Activated CD8-positive, alpha-beta memory T cell treated with anti-CD3 and anti-CD28 coated beads, Interleukin-2, amount 10 ng/mL, durations not matched to agents 7 days and 5 days (primary cell): ENCODE results near the gene EHF. TPM values are rescaled to one million over a fixed set of nuclear protein-coding genes. Genes with fewer than 3 reads are reported as not detected.

Experiments
- ATAC-seq: fragments of 150-1000 bp; cut with Tn5 transposase; one replicate; pipeline ENCODE4 v1.10.0; 2021; ENCODE audit warnings: moderate library complexity
- CTCF ChIA-PET: fragments of 350-600 bp; sonication (Branson Sonifier 250); formaldehyde crosslinking; loops from one replicate; lab custom pipeline; 2021; ENCODE audit warnings: antibody characterized with exemption; lab: Charles Lee
- DNase-seq: peaks from one replicate; pipeline ENCODE4 v3.0.0-alpha.2; 2020
- H3K27ac Mint-ChIP-seq: one replicate; pipeline ENCODE4 v1.8.0; 2021; ENCODE audit warnings: mild to moderate bottlenecking, mixed read lengths
- H3K27me3 Mint-ChIP-seq: one replicate; pipeline ENCODE4 v1.8.0; 2021; ENCODE audit warnings: mixed read lengths
- H3K36me3 Mint-ChIP-seq: one replicate; pipeline ENCODE4 v1.8.0; 2021; ENCODE audit warnings: mild to moderate bottlenecking, mixed read lengths
- H3K4me1 Mint-ChIP-seq: one replicate; pipeline ENCODE4 v1.8.0; 2021; ENCODE audit warnings: mixed read lengths
- H3K4me3 Mint-ChIP-seq: one replicate; pipeline ENCODE4 v1.8.0; 2021; ENCODE audit warnings: mild to moderate bottlenecking, moderate library complexity, mixed read lengths
- H3K9me3 Mint-ChIP-seq: one replicate; pipeline ENCODE4 v1.8.0; 2022; ENCODE audit warnings: low read depth, mixed read lengths
- total RNA-seq, 2 experiments: library from RNA; stranded (reverse); gene quantifications; one replicate each; pipeline ENCODE4 v1.2.3, GENCODE V29; 2021

EHF gene
- total RNA-seq, 2 experiments from 2014 or later, result 0.07 to 0.44 TPM

GRCh38 chr11:34620202-34620601, 691 bp upstream of the EHF start:
- ATAC-seq (no peak), DNase-seq (no peak)
- Mint-ChIP-seq H3K4me1 (peaks cover 19% of the 10 kb centered on the region), H3K4me3 (no peak overlapping the region), H3K27ac (no peak overlapping the region), H3K36me3 (peaks cover 3% of the 10 kb centered on the region), H3K27me3 (peaks cover 74% of the 10 kb centered on the region), H3K9me3 (peaks cover 2% of the 10 kb centered on the region)
- CTCF ChIA-PET, result no interaction called here

GRCh38 chr11:34621876-34622275, 983 bp downstream of the EHF start:
- peaks cover 3% of the 10 kb centered on the region for H3K36me3 Mint-ChIP-seq
- H3K4me3 Mint-ChIP-seq, result no peak overlapping the region
- H3K27ac Mint-ChIP-seq, result no peak overlapping the region
- H3K27me3 Mint-ChIP-seq, result peaks cover 84% of the 10 kb centered on the region
- H3K4me1 Mint-ChIP-seq, result peaks cover 32% of the 10 kb centered on the region
- CTCF ChIA-PET, result no interaction called here
- ATAC-seq (no peak), DNase-seq (no peak)
- H3K9me3 Mint-ChIP-seq, result peaks cover 2% of the 10 kb centered on the region

DNA sequence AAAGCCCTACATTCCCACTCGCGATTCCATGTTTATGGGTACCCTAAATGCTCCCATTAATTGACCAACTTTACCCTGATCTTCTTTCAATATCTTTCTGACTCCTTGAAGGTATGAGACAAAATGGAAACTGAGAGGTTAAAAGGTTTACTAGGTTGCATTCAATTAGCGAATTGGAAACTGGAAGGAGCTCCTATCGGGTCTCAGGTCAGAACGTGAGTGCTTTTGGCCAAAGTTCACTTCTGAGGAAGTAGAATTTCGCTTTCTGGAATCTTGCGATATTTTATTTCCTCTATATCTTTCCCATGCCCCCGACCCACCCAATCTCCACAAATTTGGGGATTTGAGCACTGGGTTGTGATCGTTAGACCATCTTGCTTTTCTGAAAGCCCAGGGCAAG, 2.6 kb downstream of the EHF start:
- H3K9me3 Mint-ChIP-seq, result peaks cover 2% of the 10 kb centered on the region
- ATAC-seq (no peak), DNase-seq (no peak)
- H3K27ac Mint-ChIP-seq, result peak overlapping the region; percentile 73
- peaks cover 35% of the 10 kb centered on the region for H3K4me1 Mint-ChIP-seq
- H3K4me3 Mint-ChIP-seq, result peak overlapping the region; percentile 2
- peaks cover 3% of the 10 kb centered on the region for H3K36me3 Mint-ChIP-seq
- CTCF ChIA-PET, result no interaction called here
- H3K27me3 Mint-ChIP-seq, result peaks cover 77% of the 10 kb centered on the region

DNA sequence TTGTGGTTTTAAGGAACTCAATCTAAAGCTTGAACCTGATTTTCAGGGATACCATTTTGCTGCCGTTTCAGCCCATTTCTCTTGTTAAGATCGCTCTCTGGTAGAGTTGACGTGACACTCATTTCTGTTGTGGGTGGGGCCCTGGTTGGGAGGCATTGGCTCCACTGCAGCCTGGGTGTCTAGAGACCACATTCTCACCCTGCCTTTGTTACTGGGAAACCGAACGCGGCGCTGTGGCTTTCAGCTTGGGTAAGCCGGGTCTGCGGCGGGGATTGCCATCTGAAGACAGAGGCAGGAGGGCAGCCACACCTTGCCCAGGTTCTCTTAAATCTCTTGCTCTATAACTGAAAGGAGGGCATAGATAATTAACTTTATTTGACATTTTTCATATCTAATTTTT, 3.2 kb downstream of the EHF start:
- Mint-ChIP-seq H3K27me3 (peaks cover 77% of the 10 kb centered on the region), H3K4me3 (peak overlapping the region; percentile 2)
- peak; percentile 85 for DNase-seq

GRCh38 chr11:34625576-34625975, 4.7 kb downstream of the EHF start:
- no peak for DNase-seq
- H3K9me3 Mint-ChIP-seq, result peaks cover 2% of the 10 kb centered on the region
- H3K27me3 Mint-ChIP-seq, result peaks cover 79% of the 10 kb centered on the region
- H3K4me1 Mint-ChIP-seq, result peaks cover 42% of the 10 kb centered on the region
- ATAC-seq, result no peak
- H3K36me3 Mint-ChIP-seq, result peaks cover 3% of the 10 kb centered on the region
- CTCF ChIA-PET, result no interaction called here
- H3K27ac Mint-ChIP-seq, result no peak overlapping the region
- H3K4me3 Mint-ChIP-seq, result no peak overlapping the region

More for the DNA sequence above, 3.2 kb downstream of the EHF start:
- H3K9me3 Mint-ChIP-seq, result peaks cover 2% of the 10 kb centered on the region
- H3K4me1 Mint-ChIP-seq, result peaks cover 35% of the 10 kb centered on the region
- peaks cover 3% of the 10 kb centered on the region for H3K36me3 Mint-ChIP-seq
- H3K27ac Mint-ChIP-seq, result peak overlapping the region; percentile 73
- peak; percentile 90 for ATAC-seq
- CTCF ChIA-PET, result no interaction called here

DNA sequence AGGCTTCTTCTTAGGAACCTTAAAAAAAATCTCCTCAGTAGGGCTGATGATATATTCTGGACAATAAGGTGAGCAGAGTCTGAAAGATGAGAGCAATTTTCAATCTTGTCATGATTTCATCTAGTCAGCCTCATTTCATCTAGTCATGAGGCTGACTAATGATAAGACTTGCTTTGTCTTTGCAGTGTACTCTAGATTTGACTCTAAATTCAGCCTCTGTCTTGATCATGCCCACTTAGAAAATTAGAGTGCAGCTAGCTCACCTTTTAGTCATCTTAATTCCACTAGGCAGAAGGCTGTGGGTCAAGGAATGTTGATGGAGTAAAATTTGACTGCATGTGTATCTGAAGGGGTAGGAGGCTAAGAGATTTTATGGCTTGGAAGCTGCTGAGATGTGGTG, 5.5 kb downstream of the EHF start:
- Mint-ChIP-seq H3K36me3 (peaks cover 3% of the 10 kb centered on the region), H3K27me3 (peaks cover 76% of the 10 kb centered on the region), H3K27ac (no peak overlapping the region), H3K4me1 (peaks cover 42% of the 10 kb centered on the region), H3K9me3 (peaks cover 2% of the 10 kb centered on the region), H3K4me3 (no peak overlapping the region)
- DNase-seq, result no peak
- CTCF ChIA-PET, result no interaction called here
- peak; percentile 37 for ATAC-seq

- CTCF ChIA-PET, result no interaction called here
- no peak overlapping the region for H3K4me3 Mint-ChIP-seq
- no peak overlapping the region for H3K27ac Mint-ChIP-seq
- H3K27me3 Mint-ChIP-seq, result peaks cover 75% of the 10 kb centered on the region
- ATAC-seq, result no peak
- H3K9me3 Mint-ChIP-seq, result peaks cover 2% of the 10 kb centered on the region
- no peak for DNase-seq
- H3K36me3 Mint-ChIP-seq, result peaks cover 3% of the 10 kb centered on the region
- H3K4me1 Mint-ChIP-seq, result peaks cover 42% of the 10 kb centered on the region
Observed at GRCh38 chr11:34627197-34627596, 6.3 kb downstream of the EHF start.

- ATAC-seq (peak; percentile 45), DNase-seq (no peak)
- Mint-ChIP-seq H3K4me1 (peaks cover 43% of the 10 kb centered on the region), H3K9me3 (no peaks in the 10 kb centered on the region), H3K27ac (no peak overlapping the region), H3K4me3 (no peak overlapping the region), H3K27me3 (peaks cover 65% of the 10 kb centered on the region), H3K36me3 (no peaks in the 10 kb centered on the region)
- CTCF ChIA-PET, result no interaction called here
Observed at GRCh38 chr11:34629711-34630110, 8.8 kb downstream of the EHF start.

GRCh38 chr11:34630544-34630943, 9.7 kb downstream of the EHF start:
- Mint-ChIP-seq H3K4me1 (peaks cover 39% of the 10 kb centered on the region), H3K36me3 (no peaks in the 10 kb centered on the region), H3K4me3 (no peak overlapping the region), H3K27ac (no peak overlapping the region), H3K9me3 (no peaks in the 10 kb centered on the region), H3K27me3 (peaks cover 58% of the 10 kb centered on the region)
- CTCF ChIA-PET, result no interaction called here
- DNase-seq (no peak), ATAC-seq (no peak)

DNA sequence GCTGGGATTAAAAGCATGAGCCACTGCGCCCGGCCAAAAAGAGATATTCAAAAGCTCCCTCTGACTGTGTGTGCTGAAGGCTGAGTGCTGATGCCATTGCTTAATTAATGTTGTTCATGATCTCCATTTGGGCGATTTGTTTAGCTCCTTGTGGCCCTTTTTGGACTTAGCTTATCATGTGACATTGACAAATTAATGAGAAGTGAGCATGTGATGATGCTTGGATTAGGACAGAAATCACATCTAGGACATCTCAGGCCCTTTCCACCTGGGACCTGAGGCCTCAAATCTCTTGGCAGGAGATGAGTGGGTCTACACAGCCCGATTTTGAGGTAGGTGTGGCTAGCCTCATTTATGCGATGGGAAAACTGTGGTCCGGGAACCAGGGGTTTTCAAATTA, 10.4 kb downstream of the EHF start:
- H3K36me3 Mint-ChIP-seq, result no peaks in the 10 kb centered on the region
- no peaks in the 10 kb centered on the region for H3K9me3 Mint-ChIP-seq
- DNase-seq (no peak), ATAC-seq (no peak)
- no peak overlapping the region for H3K27ac Mint-ChIP-seq
- peaks cover 32% of the 10 kb centered on the region for H3K4me1 Mint-ChIP-seq
- H3K4me3 Mint-ChIP-seq, result no peak overlapping the region
- H3K27me3 Mint-ChIP-seq, result peaks cover 56% of the 10 kb centered on the region
- CTCF ChIA-PET, result interaction anchor here (1.3 kb wide), 1 partner anchor 9 kb away, joined by 3 read pairs; no protein-coding TSS in a partner anchor

GRCh38 chr11:34631737-34632104, 10.8 kb downstream of the EHF start:
- no peak for DNase-seq
- no peak for ATAC-seq
- Mint-ChIP-seq H3K4me3 (no peak overlapping the region), H3K27ac (no peak overlapping the region), H3K4me1 (peaks cover 27% of the 10 kb centered on the region), H3K9me3 (no peaks in the 10 kb centered on the region), H3K36me3 (no peaks in the 10 kb centered on the region), H3K27me3 (peaks cover 55% of the 10 kb centered on the region)
- CTCF ChIA-PET, result interaction anchor here (1.3 kb wide), 1 partner anchor 8 kb away, joined by 3 read pairs; no protein-coding TSS in a partner anchor

GRCh38 chr11:34632105-34632791, 11.4 kb downstream of the EHF start:
- CTCF ChIA-PET, result interaction anchor here (1.3 kb wide), 1 partner anchor 8 kb away, joined by 3 read pairs; no protein-coding TSS in a partner anchor
- Mint-ChIP-seq H3K4me1 (peaks cover 24% of the 10 kb centered on the region), H3K4me3 (no peak overlapping the region), H3K27me3 (peaks cover 55% of the 10 kb centered on the region), H3K36me3 (no peaks in the 10 kb centered on the region), H3K27ac (no peak overlapping the region), H3K9me3 (no peaks in the 10 kb centered on the region)
- no peak for ATAC-seq
- no peak for DNase-seq

DNA sequence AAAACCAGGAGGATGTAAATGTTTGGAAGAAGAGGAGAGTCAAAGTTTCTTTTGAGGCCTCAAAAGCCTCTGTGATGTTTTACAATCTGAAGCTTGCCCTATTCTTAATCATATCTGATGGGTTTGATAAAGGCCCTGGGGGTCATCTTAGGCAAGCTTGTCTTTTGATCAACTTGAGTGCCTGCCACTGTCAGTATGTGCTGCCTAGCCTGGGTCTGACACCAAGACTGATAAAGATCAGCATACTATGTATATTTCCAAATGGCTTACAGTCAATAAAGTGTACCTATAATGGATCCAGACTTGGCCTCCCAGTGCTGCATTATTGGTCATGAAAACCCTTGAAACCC, 12.7 kb downstream of the EHF start:
- H3K27me3 Mint-ChIP-seq, result peaks cover 63% of the 10 kb centered on the region
- no peak overlapping the region for H3K4me3 Mint-ChIP-seq
- H3K27ac Mint-ChIP-seq, result peak overlapping the region; percentile 33
- no peaks in the 10 kb centered on the region for H3K9me3 Mint-ChIP-seq
- CTCF ChIA-PET, result interaction anchor here (1.2 to 1.7 kb wide), 2 partner anchors 10 to 16 kb away, joined by 4 to 5 read pairs; no protein-coding TSS in a partner anchor
- H3K36me3 Mint-ChIP-seq, result no peaks in the 10 kb centered on the region
- ATAC-seq, result peak; percentile 29
- H3K4me1 Mint-ChIP-seq, result peaks cover 24% of the 10 kb centered on the region
- no peak for DNase-seq

GRCh38 chr11:34633990-34634693, 13.2 kb downstream of the EHF start:
- CTCF ChIA-PET, result interaction anchor here (1.2 to 1.7 kb wide), 2 partner anchors 9 to 16 kb away, joined by 4 to 5 read pairs; no protein-coding TSS in a partner anchor
- H3K36me3 Mint-ChIP-seq, result no peaks in the 10 kb centered on the region
- H3K9me3 Mint-ChIP-seq, result no peaks in the 10 kb centered on the region
- peaks cover 61% of the 10 kb centered on the region for H3K27me3 Mint-ChIP-seq
- peak overlapping the region; percentile 33 for H3K27ac Mint-ChIP-seq
- H3K4me1 Mint-ChIP-seq, result peaks cover 24% of the 10 kb centered on the region
- no peak for DNase-seq
- H3K4me3 Mint-ChIP-seq, result no peak overlapping the region
- peak; percentile 75 for ATAC-seq
